NCI-H460 (cell line): ENCODE measurements around the gene TTLL7. TPM values are rescaled to one million over a fixed set of nuclear protein-coding genes. Genes with fewer than 3 reads are reported as not detected.

Experiments used
- DNase-seq: peaks from one replicate; pipeline ENCODE4 v3.0.0-alpha.2; 2016; ENCODE audit warnings: low read depth; ENCODE audit errors: extremely low read depth
- total RNA-seq: library from RNA; depleted of rRNA; stranded (reverse); fragments of >200 nt; shearing (Covaris generic); gene quantifications from 2 replicates; pipeline ENCODE4 v1.2.3, GENCODE V29; 2014; rRNA removed

The TTLL7 gene
- total RNA-seq, 1 experiment from 2014 or later: 4.8 TPM

GRCh38 chr1:83832194-83832593, 166.7 kb downstream of the TTLL7 start:
- no peak for DNase-seq

- DNase-seq: no peak
These were observed 169.8 kb downstream of the TTLL7 start for GRCh38 chr1:83829106-83829505.

GRCh38 chr1:83828456-83828855, 170.5 kb downstream of the TTLL7 start:
- DNase-seq: no peak

GRCh38 chr1:83827741-83828140, 171.2 kb downstream of the TTLL7 start:
- no peak for DNase-seq

- DNase-seq: no peak
These were observed 176.7 kb downstream of the TTLL7 start for GRCh38 chr1:83822208-83822607.

- DNase-seq: no peak
These were observed 179.5 kb downstream of the TTLL7 start for GRCh38 chr1:83819436-83819835.

- no peak for DNase-seq
These were observed 180.0 kb downstream of the TTLL7 start for GRCh38 chr1:83818916-83819315.

- no peak for DNase-seq
These were observed 182.1 kb downstream of the TTLL7 start for GRCh38 chr1:83816836-83817235.

- DNase-seq: no peak
These were observed 183.6 kb downstream of the TTLL7 start for GRCh38 chr1:83815330-83815729.

Other genes starting within 250 kb of the TTLL7 start
- gene PRKACB, start 145.1 kb upstream of the TTLL7 start, total RNA-seq: 44.0 and 46.3 TPM in 2 replicates